B cell (primary cell): ENCODE measurements around the gene DENND6A. TPM values are rescaled to one million over a fixed set of nuclear protein-coding genes. Genes with fewer than 3 reads are reported as not detected.

Experiments
- ATAC-seq: fragments of 200-7000 bp; cut with Tn5 transposase; one replicate; pipeline ENCODE4 v1.10.0; 2021; ENCODE audit warnings: low read depth, mild to moderate bottlenecking, moderate number of reproducible peaks, moderate library complexity
- CTCF ChIA-PET: fragments of 350-600 bp; sonication (Branson Sonifier 250); formaldehyde crosslinking; loops from one replicate; lab custom pipeline; 2021; ENCODE audit warnings: antibody characterized with exemption, inconsistent platforms; lab: Charles Lee
- POLR2A ChIA-PET: fragments of 350-600 bp; sonication (Branson Sonifier 250); formaldehyde crosslinking; loops from one replicate; lab custom pipeline; 2021; ENCODE audit warnings: antibody characterized with exemption; lab: Charles Lee
- DNase-seq: peaks from one replicate; pipeline ENCODE4 v3.0.0; 2013
- H2AFZ ChIP-seq: 2 replicates; pipeline ENCODE4 v1.6.1; 2012; ENCODE audit warnings: mild to moderate bottlenecking, low read depth, low read length; ENCODE audit not compliant: insufficient read depth, poor library complexity, severe bottlenecking
- H3K27ac ChIP-seq, 2 donors: 1 replicate in 1 of 2; 2 replicates in 1 of 2; pipeline ENCODE4 v1.5.1; 2012 to 2013; ENCODE audit warnings: low read length in 2 of 2, mild to moderate bottlenecking in 2 of 2, moderate library complexity in 1 of 2
- H3K27me3 ChIP-seq, 4 experiments: fragments of 200-600 bp in 1 of 4; sonication (generic) in 1 of 4; replicated peaks in 1 of 4; 1 replicate in 2 of 4; 2 replicates in 2 of 4; pipeline versions ENCODE4 v1.6.1 to v1.7.0; 2013 to 2016; ENCODE audit warnings: low read length in 3 of 4, mild to moderate bottlenecking in 2 of 4, mixed read lengths in 1 of 4, moderate library complexity in 1 of 4; ENCODE audit not compliant: insufficient read depth in 4 of 4, control insufficient read depth in 3 of 4; ENCODE audit errors: control extremely low read depth in 1 of 4
- H3K36me3 ChIP-seq, 2 experiments: replicated peaks in 1 of 2; 1 replicate in 1 of 2; 2 replicates in 1 of 2; pipeline versions ENCODE4 v1.6.1 to v1.7.1; 2013; ENCODE audit warnings: low read length in 1 of 2; ENCODE audit not compliant: insufficient read depth in 2 of 2, control insufficient read depth in 1 of 2; ENCODE audit errors: control extremely low read depth in 1 of 2, extremely low read depth in 1 of 2
- H3K4me1 ChIP-seq, 2 donors: fragments of 200-600 bp in 1 of 2; sonication (generic) in 1 of 2; 1 replicate in 1 of 2; 2 replicates in 1 of 2; pipeline versions ENCODE4 v1.5.1 to v1.6.1; 2013 to 2017; ENCODE audit warnings: low read length in 2 of 2; ENCODE audit not compliant: control insufficient read depth in 2 of 2, insufficient read depth in 2 of 2
- H3K4me2 ChIP-seq: replicated peaks from 2 replicates; pipeline ENCODE3; 2012; ENCODE audit warnings: mild to moderate bottlenecking, low read depth, low read length; ENCODE audit not compliant: poor library complexity, severe bottlenecking
- H3K4me3 ChIP-seq, 5 experiments: fragments of 200-600 bp in 1 of 5; sonication (generic) in 1 of 5; 1 replicate in 3 of 5; 2 replicates in 2 of 5; pipeline versions ENCODE4 v1.5.1 to v1.7.0; 2011 to 2016; ENCODE audit warnings: low read length in 4 of 5, mild to moderate bottlenecking in 4 of 5, low read depth in 2 of 5, control low read depth in 1 of 5, moderate library complexity in 1 of 5; ENCODE audit not compliant: insufficient read depth in 1 of 5; ENCODE audit errors: control extremely low read depth in 1 of 5, extremely low read depth in 1 of 5
- H3K79me2 ChIP-seq: fragments of 200-600 bp; sonication (generic); one replicate; pipeline ENCODE4 v1.6.0; 2016; ENCODE audit warnings: low read length; ENCODE audit not compliant: control insufficient read depth, insufficient read depth
- H3K9ac ChIP-seq: fragments of 200-600 bp; sonication (generic); 2 replicates; pipeline ENCODE4 v1.6.1; 2017; ENCODE audit warnings: mild to moderate bottlenecking, low read length, moderate library complexity
- H3K9me3 ChIP-seq, 3 donors: one replicate each; pipeline versions ENCODE4 v1.6.1 to v1.7.1; 2013; ENCODE audit warnings: low read length in 2 of 3; ENCODE audit not compliant: control insufficient read depth in 2 of 3, insufficient read depth in 1 of 3; ENCODE audit errors: control extremely low read depth in 1 of 3
- H4K20me1 ChIP-seq: 2 replicates; pipeline ENCODE4 v1.6.0; 2012; ENCODE audit warnings: mild to moderate bottlenecking, low read length; ENCODE audit not compliant: insufficient read depth, control insufficient read depth, poor library complexity, severe bottlenecking
- H3K27ac Mint-ChIP-seq: one replicate; pipeline ENCODE4 v1.8.0; 2021; ENCODE audit warnings: mixed read lengths
- H3K27me3 Mint-ChIP-seq: one replicate; pipeline ENCODE4 v1.8.0; 2021; ENCODE audit warnings: mixed read lengths
- H3K4me1 Mint-ChIP-seq: one replicate; pipeline ENCODE4 v1.8.0; 2021; ENCODE audit warnings: mixed read lengths
- H3K4me3 Mint-ChIP-seq: one replicate; pipeline ENCODE4 v1.8.0; 2021; ENCODE audit warnings: mixed read lengths
- H3K9me3 Mint-ChIP-seq: one replicate; pipeline ENCODE4 v1.8.0; 2022; ENCODE audit warnings: mixed read lengths; ENCODE audit not compliant: insufficient read depth
- EZH2 ChIP-seq: IDR thresholded peaks from 2 replicates; pipeline ENCODE4 v1.6.1; 2012; ENCODE audit warnings: borderline replicate concordance, low read depth, mild to moderate bottlenecking, moderate library complexity, low read length; ENCODE audit not compliant: insufficient read depth, poor library complexity, severe bottlenecking
- WGBS: methylation state at CpG from one replicate; pipeline ENCODE4 v1.1.5; 2013; ENCODE audit warnings: missing lambda C conversion rate; ENCODE audit not compliant: insufficient coverage; 5-methylcytosine and 5-hydroxymethylcytosine counted together
- intact Hi-C: fragments of 100-400 bp; cut with micrococcal nuclease; formaldehyde crosslinking; loops from one replicate; pipeline ENCODE4 v1.10.0; 2022
- polyA plus RNA-seq: library from polyadenylated mRNA; depleted of rRNA; stranded (reverse); fragments of >200 nt; gene quantifications from 2 replicates; pipeline ENCODE4 v1.2.3, GENCODE V29; 2012
- total RNA-seq, 2 donors: library from RNA; stranded (reverse); fragments of 120-200 nt in 1 of 2; gene quantifications; 1 replicate in 1 of 2; 2 replicates in 1 of 2; pipeline versions ENCODE4 v1.2.3 to v1.2.4, GENCODE V29; 2013 to 2022
- TF ChIP-seq, protein P1 (sequence below): fragments of 200-600 bp; IDR thresholded peaks from one replicate; pipeline ENCODE4 v1.8.0; 2022; ENCODE audit warnings: antibody characterized with exemption, mild to moderate bottlenecking

Gene DENND6A
- total and polyA plus RNA-seq, 2 donors (not counting 1 experiment from before 2014, with no cell fraction given), result 10.0 to 31.5 TPM

DNA sequence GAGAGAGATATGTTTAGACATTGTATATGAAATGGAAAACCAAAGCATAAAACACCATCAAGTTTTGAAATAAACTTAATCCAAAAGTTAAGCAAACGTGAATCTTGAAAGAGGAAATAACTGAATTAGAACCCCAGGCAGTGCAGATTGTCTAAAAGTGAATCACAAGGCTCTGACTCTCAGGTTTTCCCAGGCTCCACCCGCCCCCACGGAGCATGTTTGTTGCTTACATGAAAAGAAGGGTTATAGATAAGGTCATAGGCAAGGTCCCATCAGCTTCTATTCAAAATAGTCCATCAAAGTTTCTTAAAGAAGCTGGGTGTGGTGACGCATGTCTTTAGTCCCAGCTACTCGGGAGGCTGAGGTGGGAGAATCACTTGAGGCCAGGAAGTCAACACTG is 34.2 kb upstream of the DENND6A start:
- no peaks in the 10 kb centered on the region for H3K27me3 ChIP-seq
- H4K20me1 ChIP-seq, result no peaks in the 10 kb centered on the region
- no peak overlapping the region for H2AFZ ChIP-seq
- H3K27me3 Mint-ChIP-seq, result peaks cover 6% of the 10 kb centered on the region
- ChIA-PET CTCF (interaction anchor here (1.4 kb wide), 1 partner anchor 31 kb away, joined by 3 read pairs; no protein-coding TSS in a partner anchor), POLR2A (no interaction called here)
- no peak overlapping the region for H3K4me3 Mint-ChIP-seq
- no peaks in the 10 kb centered on the region for H3K4me1 Mint-ChIP-seq
- intact Hi-C loops, result no loop called here
- no peaks in the 10 kb centered on the region for H3K9me3 Mint-ChIP-seq
- no peaks in the 10 kb centered on the region for H3K36me3 ChIP-seq
- no peaks in the 10 kb centered on the region for H3K79me2 ChIP-seq
- no peak overlapping the region for H3K27ac ChIP-seq
- H3K9ac ChIP-seq, result no peak overlapping the region
- no peak overlapping the region for H3K4me2 ChIP-seq
- no peak overlapping the region for H3K27ac Mint-ChIP-seq
- H3K9me3 ChIP-seq, result no peaks in the 10 kb centered on the region
- no peaks in the 10 kb centered on the region for H3K4me1 ChIP-seq
- H3K4me3 ChIP-seq, result no peak overlapping the region
- DNase-seq (no peak), ATAC-seq (no peak)
- TF ChIP-seq, protein P1, sequence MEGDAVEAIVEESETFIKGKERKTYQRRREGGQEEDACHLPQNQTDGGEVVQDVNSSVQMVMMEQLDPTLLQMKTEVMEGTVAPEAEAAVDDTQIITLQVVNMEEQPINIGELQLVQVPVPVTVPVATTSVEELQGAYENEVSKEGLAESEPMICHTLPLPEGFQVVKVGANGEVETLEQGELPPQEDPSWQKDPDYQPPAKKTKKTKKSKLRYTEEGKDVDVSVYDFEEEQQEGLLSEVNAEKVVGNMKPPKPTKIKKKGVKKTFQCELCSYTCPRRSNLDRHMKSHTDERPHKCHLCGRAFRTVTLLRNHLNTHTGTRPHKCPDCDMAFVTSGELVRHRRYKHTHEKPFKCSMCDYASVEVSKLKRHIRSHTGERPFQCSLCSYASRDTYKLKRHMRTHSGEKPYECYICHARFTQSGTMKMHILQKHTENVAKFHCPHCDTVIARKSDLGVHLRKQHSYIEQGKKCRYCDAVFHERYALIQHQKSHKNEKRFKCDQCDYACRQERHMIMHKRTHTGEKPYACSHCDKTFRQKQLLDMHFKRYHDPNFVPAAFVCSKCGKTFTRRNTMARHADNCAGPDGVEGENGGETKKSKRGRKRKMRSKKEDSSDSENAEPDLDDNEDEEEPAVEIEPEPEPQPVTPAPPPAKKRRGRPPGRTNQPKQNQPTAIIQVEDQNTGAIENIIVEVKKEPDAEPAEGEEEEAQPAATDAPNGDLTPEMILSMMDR, result no peak
- no peak for TF ChIP-seq EZH2
- WGBS, result 81% methylated on average over 3 of the region's 5 CpGs

DNA sequence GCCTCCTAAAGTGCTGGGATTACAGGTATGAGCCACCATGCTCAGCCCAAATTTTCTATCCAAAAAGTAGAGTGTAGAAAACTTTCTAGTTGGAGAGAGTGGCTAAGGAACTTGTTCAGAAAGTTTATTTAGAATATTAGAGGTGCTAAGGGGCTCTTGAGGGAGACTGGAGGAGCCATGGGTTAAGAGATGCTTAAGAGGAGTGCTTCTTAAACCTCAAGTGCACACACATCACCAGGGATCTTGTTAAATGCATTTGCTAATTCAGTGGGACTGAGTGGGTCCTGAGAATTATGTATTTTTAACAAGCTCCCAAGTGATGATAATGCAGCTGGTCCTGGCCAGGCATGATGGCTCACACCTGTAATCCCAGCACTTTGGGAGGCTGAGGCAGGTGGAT is 33.5 kb upstream of the DENND6A start:
- ChIA-PET POLR2A (no interaction called here), CTCF (no interaction called here)
- Mint-ChIP-seq H3K4me1 (no peaks in the 10 kb centered on the region), H3K27ac (no peak overlapping the region), H3K4me3 (no peak overlapping the region), H3K27me3 (peaks cover 9% of the 10 kb centered on the region), H3K9me3 (no peaks in the 10 kb centered on the region)
- Histone ChIP-seq H3K9ac (no peak overlapping the region), H3K36me3 (no peaks in the 10 kb centered on the region), H3K27me3 (no peaks in the 10 kb centered on the region), H3K4me2 (no peak overlapping the region), H2AFZ (no peak overlapping the region), H3K79me2 (no peaks in the 10 kb centered on the region), H3K9me3 (no peaks in the 10 kb centered on the region), H3K4me3 (no peak overlapping the region), H3K27ac (no peak overlapping the region), H4K20me1 (no peaks in the 10 kb centered on the region), H3K4me1 (no peaks in the 10 kb centered on the region)
- intact Hi-C loops, result no loop called here
- DNase-seq, result no peak
- TF ChIP-seq, protein P1, result no peak
- TF ChIP-seq EZH2, result no peak
- no peak for ATAC-seq
